Activated CD4-positive, CD25-positive, alpha-beta regulatory T cell treated with anti-CD3 and anti-CD28 coated beads, Interleukin-2, amount 50 U/mL, for 72 hours (primary cell): ENCODE measurements around the gene CWC27.

Source experiments
- DNase-seq: peaks from one replicate; pipeline ENCODE4 v3.0.0; 2021

CWC27 gene, protein sequence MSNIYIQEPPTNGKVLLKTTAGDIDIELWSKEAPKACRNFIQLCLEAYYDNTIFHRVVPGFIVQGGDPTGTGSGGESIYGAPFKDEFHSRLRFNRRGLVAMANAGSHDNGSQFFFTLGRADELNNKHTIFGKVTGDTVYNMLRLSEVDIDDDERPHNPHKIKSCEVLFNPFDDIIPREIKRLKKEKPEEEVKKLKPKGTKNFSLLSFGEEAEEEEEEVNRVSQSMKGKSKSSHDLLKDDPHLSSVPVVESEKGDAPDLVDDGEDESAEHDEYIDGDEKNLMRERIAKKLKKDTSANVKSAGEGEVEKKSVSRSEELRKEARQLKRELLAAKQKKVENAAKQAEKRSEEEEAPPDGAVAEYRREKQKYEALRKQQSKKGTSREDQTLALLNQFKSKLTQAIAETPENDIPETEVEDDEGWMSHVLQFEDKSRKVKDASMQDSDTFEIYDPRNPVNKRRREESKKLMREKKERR

GRCh38 chr5:64768358-64769312 lies at the start of gene CWC27, which contains the start of gene SREK1IP1:
TSS of gene CWC27 (plus strand) at chr5:64768930. CDS start at chr5:64769147, 217 bp downstream.
TSS of gene SREK1IP1 (minus strand) at chr5:64768691. CDS start at chr5:64768517, 174 bp downstream.
- DNase-seq: peak; percentile 77

GRCh38 chr5:64722588-64722987 lies 46.1 kb upstream of the CWC27 start:
- DNase-seq: no peak

GRCh38 chr5:64727150-64727549 lies 41.6 kb upstream of the CWC27 start:
- DNase-seq: no peak

- no peak for DNase-seq
These were observed 26.3 kb upstream of the CWC27 start for GRCh38 chr5:64742411-64742810.

GRCh38 chr5:64742821-64743220 lies 25.9 kb upstream of the CWC27 start:
- DNase-seq: no peak

GRCh38 chr5:64744914-64745313 lies 23.8 kb upstream of the CWC27 start:
- no peak for DNase-seq

GRCh38 chr5:64746446-64746845 lies 22.3 kb upstream of the CWC27 start:
- no peak for DNase-seq

- DNase-seq: no peak
These were observed 19.3 kb upstream of the CWC27 start for GRCh38 chr5:64749385-64749784.

GRCh38 chr5:64754066-64754465 lies 14.7 kb upstream of the CWC27 start:
- no peak for DNase-seq

- no peak for DNase-seq
These were observed 9.8 kb upstream of the CWC27 start for GRCh38 chr5:64758901-64759300.

DNA sequence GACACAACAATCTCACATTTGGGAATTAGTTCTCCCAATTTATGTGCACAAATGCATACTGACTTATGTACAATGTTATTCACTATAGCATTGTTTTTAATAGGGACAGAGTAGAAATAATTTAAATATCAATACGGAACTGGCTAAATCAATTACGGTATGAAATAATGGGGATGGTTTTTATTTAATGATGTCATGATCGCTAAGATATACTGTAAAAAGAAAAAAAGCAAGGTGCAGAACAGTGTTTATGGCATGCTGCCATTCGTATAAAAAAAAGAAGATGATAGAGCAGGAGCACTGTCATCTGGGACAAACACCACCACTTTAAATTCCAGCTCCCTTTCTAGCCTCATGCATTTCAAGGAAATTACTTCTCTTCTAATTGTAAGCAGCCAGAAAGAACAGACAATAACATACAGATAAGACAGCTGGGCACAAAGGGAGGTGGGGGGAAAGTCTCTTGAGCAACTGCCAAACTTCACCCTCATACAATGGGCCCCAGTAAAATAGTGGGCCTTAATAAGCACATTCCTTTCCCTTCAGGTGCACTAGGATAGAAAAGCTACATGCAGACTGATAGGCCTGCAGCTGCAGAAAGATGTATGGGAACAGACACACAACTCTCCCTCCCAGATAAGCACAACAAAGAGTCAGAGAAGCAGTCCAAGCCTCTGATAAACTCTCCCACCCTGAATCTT lies 8.6 kb upstream of the CWC27 start:
- no peak for DNase-seq

GRCh38 chr5:64763948-64764503 lies 4.7 kb upstream of the CWC27 start:
- no peak for DNase-seq

DNA sequence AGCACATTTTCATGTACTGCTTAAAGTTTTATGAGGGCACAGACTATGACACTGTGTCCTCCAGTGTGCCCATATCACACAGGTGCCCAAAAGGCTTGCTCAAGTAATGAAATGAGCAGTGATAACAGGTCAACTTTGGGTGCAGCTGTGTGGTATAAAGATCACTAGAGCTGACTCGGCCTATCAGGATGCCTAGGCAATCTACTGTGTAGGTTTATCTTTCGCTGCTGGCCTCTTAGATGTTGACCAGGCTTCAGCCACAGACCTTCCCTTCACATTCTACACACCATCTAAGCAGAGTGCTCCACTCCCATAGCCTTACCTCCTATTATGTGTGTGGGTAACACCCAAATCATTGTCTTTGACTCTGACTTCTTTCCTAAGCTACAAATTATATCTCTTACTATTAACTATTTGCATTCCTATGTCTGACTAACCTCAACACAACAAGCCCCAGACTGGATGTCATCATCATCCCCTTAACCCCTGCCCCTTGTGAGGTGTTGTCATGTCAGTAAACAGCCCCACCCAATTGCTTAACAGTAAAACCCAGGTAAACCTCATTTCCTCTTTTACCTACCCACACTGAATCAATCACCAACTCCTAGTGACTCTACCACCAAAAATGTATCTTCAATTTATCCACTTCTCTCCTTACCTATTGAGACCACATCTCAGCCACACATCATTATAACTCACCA lies 2.8 kb upstream of the CWC27 start:
- DNase-seq: no peak

- DNase-seq: no peak
These were observed 1.8 kb upstream of the CWC27 start for GRCh38 chr5:64766941-64767340.

DNA sequence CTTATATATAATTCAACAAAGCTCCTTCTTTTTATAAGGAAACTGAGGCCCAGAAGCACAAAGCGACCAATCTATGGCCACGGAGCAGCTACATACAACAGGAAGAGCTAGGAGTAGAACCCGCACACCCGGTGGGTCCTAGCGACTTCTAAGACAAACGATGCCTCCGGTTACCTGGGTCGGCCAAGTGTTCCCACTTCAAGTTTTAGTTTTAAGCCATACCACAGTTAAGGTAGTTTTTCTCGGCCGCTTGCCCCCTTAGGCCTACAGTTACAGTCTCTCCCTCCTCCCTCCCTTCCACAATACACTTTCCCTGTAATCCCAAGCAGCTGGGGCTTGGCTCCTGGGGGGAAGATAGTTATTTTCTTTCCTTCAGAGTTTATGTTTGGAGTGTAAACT lies 772 bp upstream of the CWC27 start:
- DNase-seq: peak; percentile 34

- DNase-seq: no peak
These were observed 1.1 kb downstream of the CWC27 start for GRCh38 chr5:64769855-64770254.

GRCh38 chr5:64771736-64772135 lies 3.0 kb downstream of the CWC27 start:
- no peak for DNase-seq

DNA sequence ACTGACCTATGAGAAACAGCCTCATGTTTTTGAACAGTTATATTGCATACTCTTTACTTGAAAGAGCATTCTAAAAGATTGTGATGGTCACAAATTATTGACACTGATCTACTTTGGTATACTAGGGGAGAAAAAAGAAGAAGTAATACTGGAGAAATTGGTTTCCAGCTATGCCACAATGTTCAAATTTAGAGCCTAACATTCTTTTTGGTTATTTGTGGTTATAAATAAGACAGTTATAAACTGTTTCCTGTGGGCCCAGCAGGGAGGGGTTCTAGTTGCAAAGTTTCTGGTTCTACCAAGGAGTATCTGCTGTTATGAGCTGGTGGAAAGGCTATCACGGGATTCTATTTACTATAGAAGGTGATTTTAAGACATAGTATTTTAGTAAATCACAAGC lies 4.8 kb downstream of the CWC27 start:
- no peak for DNase-seq

DNA sequence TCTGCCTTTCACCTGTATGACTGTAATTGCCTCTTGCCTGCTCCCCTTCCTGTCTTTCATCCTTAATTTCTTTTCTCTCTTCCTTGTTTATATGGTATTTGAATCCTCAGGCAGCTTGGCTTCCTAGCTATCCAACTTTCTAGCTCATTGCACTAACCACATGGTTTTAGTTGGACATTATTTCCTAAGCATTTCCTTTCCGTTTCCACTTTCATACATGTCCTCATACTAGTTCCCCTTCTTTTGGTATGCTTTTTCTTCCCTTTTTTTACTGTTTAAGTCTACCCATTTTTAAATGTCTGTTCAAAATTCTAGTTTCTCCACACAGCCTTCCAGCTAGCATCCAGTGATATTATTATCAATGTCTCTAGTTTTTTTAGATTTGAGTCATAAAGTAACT lies 6.6 kb downstream of the CWC27 start:
- DNase-seq: no peak

GRCh38 chr5:64784451-64785025 lies 15.8 kb downstream of the CWC27 start:
- peak; percentile 63 for DNase-seq

DNA sequence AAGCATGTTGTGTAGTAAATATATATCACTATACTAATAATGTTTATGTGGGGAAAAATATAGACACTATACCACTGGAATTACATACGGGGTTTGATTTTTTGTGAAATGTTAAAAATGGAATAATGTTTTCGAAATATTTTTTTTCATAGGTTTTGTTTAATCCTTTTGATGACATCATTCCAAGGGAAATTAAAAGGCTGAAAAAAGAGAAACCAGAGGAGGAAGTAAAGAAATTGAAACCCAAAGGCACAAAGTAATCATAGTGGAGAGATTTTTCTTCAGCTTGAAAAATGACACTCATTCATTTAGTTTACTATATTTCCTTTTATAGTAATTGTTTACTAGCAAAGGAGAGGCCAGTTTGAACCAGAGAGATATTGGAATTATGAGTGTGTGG lies 17.6 kb downstream of the CWC27 start:
- no peak for DNase-seq

DNA sequence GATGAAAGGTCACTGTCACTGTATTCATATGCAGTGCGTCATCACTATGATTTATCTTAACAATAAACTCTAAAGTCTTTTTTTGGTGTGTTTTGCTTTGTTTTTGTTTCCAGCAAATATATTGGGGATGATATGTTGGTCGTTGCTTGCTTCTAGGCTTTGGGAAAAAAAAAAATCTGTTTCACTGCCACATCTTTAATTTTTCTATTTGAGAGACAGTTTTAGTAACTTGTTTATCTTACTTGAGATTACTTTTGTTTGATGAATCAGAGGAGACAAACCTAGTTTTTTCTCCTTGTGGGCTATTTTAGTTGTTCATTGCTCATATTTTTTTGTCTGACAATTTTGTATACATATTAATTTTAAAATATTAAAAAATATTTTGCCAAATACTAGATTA lies 19.4 kb downstream of the CWC27 start:
- no peak for DNase-seq
